Measurements from ENCODE around the gene IRF1.

IRF1 gene

DNA sequence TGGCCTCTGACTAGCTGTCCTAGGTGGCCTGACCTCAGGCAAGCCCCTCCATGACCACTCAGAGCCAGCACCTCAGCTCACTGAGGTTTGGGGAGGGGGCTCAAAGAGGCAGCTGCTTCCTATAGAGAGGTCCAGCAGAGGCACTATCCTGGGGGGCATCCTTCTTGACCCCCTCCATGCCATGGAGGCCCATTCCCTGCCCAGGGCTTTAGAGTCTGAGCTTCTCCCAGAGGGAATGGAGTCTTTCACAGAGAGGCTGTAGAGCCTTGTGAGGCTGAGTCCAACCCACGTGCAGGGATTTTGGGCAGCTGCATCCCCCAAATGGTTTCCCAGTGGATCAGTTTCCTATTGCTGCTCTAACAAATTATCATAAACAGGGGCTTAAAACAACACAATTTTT lies 16.9 kb downstream of the IRF1 start:
- DNase-seq = no peak

DNA sequence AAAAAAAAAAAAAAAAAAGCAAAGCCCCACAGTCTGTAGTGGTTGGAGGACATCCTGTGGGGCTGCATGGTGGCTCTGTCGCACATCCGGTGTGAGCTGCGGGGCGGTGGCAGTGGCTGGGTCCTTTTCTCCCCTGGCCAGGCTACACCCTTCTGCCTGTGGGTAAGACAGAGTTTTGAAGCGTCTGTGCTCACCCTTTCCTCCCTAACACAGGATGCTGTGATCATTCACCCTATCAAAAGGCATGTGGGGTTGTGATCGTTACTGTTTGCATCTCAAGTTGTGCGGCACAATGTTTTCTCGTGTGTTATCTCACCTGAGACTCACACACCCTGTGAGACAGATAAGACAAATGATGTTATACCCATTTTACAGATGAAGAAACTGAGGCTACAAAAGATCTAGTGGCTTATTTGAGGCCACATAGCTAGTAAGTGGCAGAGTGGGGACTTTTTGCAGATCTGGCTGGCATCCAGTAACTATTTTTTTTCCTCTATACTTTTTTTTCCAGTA lies 17.5 kb downstream of the IRF1 start:
- DNase-seq = no peak

DNA sequence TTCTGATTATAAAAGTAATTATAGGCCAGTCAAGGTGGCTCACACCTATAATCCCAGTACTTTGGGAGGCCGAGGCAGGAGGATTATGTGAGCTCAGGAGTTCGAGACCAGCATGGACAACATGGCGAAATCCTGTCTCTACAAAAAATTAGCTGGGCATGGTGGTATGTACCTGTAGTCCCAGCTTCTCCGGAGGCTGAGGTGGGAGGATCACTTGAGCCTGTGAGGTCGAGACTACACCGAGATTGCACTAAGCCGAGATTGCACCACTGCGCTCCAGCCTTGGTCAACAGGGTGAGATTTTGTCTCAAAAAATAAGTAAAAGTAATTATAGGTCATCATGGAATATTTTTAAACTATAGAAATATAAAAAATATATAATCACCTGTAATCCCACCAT lies 18.1 kb downstream of the IRF1 start:
- no peak for DNase-seq

DNA sequence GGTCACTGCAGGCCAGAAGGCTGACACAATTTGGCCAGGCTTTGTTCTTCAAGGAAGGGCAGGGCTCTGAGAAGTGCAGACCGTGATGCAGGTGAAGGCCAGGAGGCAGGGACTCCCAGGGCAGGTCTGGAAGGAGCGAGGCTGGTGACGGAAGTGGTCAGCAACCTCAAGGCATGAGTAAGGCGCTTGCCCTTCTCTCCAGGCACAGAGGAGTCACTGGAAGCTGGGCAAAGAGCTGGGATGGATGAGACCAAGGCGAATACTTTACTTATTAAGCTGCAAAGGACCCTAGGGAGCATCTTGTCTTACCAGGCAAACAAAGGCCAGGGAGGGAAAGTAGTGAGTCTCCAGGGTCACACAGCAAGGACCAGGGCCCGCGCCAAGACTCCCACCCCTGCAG lies 18.6 kb downstream of the IRF1 start:
- DNase-seq = no peak

DNA sequence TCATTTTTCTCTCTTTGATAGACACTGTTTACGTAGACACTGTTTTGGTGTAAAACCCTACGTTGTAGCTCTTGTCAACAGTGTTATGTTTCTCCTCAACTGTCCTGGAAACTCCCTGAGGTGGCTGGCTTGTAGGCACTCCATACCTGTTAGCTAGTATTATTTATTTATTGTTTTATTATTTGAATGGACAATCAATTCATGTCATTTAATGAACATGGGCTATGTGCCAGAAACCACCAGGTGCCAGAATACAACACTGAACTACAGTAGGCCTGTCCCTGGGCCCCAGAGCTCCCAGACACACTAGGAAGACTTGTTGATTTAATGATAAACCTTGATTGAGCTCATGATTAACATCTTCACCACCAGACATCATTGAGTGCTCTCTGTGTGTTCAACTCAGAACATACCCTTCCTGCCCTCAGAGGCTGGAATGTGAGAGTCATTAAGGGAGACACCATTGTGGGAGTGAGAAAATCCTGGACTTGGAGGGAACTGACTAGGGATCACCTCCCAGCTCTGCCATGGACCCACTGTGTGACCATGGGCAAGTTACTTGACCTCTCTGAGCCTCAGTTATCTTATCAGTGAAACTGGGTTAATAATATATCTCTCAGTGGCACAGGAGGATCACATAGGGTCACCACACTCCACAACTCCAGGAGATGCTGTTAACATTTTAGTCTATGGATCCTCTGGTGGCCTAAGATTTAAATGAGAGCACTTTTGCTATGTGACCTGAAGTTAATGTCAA lies 19.2 kb downstream of the IRF1 start:
- DNase-seq = peak; percentile 10

DNA sequence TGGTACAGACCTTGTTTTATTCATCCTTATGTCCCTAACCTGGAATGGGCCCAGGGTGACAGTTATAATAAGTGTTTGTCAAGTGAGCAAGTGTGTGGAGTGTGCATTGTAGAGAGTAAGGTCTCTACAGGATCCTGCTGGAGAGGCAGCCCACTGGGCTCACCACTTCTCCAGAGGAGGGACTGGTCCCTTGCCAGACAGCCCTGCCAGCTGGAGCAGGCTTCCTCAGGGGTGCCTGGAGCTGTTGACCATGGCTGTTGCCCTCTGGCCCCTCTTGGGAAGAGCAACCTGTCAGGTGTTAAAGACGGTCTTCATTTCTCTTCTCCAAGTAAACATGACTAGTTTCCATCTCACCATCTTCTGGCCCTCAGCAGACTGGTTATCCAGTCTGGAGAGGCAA lies 20.0 kb downstream of the IRF1 start:
- no peak for DNase-seq

DNA sequence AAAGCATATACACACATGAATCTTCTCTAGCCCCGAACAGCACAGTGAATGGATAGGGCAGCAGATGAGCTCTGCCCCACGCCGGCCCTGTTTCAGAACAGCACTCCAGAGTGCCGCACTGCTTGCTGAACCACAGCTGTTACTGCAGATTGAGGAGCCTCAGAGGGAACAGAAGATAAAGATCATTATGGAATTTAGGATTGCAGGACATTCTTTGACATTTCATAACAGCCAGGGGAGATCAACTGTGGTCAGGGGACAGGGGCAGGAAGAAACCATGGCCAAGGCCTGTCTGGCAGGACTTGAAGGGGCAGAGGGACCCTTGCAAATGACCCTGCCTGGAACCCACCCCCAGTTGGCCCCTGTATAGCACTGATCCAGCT lies 20.6 kb downstream of the IRF1 start:
- no peak for DNase-seq

DNA sequence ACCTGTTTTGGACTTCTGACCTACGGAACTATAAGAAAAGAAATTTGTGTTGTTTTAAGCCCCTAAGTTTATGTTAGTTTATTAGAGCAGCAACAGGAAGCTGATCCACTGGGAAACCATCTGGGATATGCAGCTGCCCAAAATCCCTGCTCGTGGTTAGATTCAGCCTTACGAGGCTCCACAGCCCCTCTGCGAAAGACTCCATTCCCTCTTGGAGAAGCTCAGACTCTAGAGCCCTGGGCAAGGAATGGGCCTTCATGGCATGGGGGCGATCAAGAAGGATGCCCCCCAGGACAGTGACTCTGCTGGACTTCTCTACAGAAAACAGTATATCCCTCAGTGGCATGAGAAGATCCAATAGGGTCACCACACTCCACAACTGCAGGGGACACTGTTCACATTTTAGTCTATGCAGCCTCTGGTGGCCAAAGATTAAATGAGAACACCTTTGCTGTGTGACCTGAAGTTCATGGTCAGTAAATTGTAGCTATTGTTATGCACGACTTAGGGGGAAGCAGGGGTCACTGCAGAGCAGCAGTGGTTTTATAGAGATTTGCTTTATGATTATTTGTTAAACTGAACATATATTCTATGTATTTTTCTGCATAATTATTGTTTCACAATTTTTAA lies 21.1 kb downstream of the IRF1 start:
- DNase-seq = no peak

DNA sequence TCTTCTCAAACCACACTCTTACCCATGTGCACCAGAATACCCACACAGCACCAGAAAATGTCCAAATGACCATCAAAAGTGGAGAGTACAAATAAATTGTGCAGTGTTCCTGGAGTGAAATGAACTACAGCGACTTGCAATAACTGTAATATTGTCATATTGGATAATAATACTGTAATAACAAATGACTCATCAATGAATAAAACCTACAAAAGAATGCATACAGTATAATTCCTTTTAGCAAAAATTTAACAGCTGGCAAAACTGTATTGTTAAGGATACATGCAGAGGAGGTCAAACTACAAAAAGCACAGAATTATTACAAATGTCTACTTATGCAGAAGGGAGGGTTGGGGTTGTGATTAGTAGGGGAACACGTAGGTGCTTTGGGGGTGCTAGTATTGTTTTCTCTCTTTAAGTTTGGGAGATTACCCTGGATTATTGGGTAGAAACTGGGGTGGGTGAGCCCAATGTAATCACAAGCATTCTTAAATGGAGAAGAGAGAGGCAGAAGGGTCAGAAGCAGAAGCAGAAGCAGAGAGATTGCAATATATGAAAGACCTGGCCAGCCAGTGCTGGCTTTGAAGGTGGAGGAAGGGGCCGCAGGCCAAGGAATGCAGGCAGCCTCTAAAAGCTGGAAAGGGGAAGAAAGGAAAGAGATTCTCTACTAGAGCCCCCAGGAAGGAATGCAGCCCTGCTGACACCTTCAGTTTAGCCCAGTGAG lies 21.8 kb downstream of the IRF1 start:
- DNase-seq = no peak

DNA sequence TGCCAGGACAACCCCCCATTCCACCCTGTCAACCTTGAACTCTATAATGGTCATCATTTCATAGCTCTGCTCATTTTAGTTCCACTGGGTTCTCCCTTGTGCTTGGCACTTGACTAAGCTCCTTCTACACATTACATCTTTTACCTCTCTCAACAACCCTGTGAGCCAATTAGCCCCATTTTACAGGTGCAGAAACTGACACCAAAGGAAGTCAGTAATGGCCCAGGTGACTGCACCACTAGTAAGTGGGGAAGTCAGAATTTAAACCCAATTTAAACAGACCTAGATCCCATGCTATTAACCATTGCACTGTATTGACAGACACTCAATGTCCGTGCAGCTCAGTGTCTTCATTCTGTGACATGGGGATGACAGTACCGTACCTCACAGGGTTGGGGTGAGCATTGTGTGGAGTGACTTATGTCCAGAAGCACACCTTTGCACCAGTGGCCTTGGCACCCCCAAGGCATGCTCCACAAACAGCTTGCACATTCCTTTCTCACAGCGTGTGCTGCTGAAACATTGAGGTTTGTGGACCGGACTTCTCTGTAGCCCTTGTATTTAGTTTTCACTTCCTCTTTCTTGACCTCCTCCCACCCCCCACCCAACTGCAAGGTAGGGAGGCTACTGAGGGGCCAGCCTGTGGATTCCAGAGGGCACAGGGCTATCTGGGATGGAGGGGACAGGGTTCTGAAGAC lies 23.1 kb downstream of the IRF1 start:
- DNase-seq = no peak

DNA sequence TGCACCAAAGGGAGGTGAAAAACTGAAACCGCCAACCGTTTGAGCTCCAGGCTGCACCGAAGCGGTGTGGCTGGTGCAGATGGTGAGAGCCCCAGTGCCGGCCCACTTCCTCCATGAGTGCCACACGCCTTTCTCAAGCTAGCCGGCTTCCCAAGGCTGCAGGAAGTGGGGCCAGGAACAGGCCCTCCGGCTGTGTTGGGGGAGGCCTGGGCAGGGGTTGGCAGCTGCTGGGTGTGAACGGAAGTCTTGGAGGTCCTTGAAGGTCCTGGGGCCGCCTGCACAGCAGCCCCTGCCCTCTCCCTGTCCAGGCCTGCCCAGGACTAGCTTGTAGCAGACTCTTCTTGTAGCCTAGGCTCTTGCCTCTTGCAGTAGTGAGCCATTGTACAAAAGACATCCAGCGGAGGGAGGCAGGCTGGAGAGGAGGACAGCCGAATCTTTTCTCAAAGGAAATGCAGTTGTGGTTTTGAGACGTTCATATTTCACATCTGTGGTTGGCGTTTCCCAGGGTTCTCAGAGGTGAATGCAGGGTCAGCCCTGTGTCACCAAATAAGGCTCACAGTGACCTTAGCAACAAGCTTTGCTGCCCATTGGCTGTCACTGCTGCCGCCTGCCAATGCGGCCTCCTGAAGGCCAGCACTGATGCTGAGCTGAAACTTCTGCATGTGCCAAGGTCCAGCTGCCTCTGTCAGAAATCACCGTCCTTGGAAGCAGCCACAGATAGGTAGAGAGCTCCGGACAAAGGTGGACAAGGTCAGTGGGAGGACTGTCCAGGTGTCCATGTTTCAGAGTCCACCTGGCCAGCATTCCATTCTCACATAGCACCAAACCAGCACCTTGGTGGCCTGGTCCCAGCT lies 23.9 kb downstream of the IRF1 start:
- no peak for DNase-seq

DNA sequence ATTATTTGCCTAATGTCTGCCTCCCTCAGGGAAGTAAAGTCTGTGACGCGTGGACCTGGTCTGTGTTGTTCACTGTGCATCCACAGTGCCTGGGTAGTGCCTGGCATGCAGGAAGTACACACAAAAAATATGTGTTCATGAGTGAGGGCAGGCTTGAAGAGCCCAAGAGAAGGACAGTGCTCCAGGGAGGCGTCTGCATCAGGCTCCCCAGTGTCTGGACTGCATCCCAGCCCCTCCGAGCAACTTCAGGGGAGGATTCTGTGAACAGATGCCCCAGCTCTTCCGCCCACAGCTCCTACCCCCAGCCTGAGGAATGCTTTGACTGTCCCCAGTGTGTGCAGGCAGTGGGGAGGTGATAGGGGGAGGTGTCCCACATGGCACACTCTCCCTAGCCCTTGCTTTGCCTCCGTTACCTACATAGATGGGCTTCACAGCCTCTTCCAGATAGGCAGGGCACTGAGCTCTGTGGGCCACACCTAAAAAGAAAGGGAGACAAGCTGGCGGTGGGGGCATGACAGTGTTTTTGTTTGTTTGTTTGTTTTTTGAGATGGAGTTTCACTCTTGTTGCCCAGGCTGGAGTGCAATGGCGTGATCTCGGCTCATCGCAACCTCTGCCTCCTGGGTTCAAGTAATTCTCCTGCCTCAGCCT lies 25.4 kb downstream of the IRF1 start:
- no peak for DNase-seq

DNA sequence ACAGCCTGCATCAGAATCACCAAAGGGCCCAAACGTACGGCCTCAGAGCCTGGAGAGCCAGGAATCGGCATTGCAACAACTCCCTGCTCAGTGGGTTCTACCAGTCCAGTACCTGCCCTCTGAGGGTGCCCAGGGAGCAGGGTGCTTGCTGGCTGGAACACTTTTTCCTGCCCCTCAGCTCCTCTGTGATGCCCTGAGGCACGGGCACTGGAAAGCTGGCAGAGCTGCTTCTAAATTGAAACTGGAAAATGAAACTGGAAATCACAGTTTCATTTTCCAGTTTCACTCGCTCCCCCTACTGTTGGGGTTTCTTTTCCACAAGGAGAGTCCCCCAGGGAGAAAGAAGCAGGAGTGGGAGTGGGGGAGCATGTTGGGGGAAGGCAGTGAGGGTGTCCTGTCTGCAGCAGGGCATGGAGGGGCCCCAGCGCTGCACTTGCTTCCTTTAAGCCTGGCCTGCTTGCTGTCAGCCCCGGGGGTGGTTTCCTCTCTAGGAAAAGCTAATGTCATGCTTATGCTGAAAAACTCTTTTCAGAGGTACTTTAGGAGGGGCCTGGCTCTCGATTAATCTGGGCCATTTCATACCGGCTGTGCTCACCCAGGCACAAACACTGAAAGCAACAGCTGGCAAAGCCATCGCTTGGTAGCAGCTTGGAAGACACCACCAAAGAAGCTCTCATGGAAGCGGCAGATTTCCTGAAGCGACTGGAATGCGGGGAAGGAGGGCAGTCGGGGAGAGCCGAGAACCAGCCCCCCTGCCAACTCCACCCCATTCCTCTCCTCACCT lies 26.2 kb downstream of the IRF1 start:
- DNase-seq = no peak

DNA sequence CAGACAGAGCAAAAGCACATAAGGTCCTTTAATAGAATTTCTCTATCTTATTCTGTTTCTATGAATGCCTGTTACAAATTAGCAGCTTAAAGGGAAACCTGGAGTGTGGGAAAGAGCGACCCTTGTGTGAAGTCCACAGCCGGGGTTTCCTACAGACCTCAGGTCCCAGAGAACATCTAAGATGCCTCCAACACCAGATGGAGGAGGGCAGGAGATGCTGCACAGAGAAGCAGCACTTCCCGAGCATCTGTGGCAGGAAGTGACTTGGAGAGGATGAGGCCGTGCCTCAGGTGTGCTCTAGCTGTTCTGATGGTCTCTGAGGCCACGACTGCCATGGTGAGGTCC lies 26.8 kb downstream of the IRF1 start:
- no peak for DNase-seq

DNA sequence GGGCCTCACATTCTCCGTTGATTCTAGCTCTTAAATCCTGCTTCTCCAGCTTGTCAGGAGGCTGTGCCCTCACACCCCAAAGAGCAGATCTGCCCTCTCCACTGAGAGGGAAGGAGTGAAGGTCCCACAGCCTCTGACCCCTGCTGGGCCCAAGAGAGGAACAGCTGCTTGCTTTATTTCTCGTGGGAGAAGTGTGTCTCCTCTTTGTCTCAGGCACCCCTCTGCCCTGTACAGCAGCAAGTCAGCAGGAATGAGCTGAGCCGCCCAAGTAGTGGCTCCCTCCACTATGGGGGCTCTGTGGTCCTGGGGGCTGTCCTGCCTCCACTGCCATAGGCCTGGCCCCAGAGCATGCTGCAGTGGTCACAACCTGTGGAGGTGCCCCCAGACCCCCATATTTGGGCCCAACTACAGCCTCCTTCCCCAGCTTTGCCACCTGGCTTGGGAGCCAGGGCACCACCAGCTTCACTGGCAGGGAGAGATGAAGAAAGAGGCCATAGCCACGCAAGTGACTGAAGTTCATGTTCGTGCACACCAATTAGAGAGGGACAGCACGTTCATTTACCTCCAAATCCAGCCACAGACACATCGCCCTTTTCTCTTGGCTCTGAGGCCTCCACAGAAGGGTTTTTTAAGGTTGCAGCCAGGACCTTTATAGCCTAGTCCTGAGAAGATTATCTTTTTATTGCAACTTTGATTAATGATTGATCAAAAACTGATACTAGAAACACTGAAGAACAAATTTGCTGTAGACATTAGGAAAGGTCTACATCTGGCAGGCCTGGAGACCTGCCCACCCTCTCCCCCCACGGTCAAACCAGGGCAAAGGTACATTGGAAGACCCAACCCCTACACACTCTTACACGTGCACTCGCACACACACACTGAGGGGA lies 27.5 kb downstream of the IRF1 start:
- DNase-seq = no peak

DNA sequence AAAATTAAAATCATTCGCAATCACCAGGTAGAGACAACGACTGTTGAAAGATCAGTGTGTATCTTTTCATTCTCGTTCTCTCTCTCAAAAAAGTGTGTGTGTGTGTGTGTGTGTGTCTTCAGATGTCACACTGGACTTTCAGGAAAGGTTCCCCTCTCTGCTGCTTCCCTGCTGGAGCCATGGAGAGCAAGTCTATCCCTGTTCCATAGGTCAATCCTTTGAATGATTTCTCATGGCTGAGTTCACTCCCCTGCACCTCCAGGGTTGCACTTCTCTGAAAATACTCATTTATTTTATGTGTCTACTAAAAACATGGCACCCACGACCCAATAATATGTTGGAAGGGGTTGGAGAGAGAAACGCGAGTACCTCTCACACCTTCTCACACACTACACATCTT lies 28.2 kb downstream of the IRF1 start:
- no peak for DNase-seq

DNA sequence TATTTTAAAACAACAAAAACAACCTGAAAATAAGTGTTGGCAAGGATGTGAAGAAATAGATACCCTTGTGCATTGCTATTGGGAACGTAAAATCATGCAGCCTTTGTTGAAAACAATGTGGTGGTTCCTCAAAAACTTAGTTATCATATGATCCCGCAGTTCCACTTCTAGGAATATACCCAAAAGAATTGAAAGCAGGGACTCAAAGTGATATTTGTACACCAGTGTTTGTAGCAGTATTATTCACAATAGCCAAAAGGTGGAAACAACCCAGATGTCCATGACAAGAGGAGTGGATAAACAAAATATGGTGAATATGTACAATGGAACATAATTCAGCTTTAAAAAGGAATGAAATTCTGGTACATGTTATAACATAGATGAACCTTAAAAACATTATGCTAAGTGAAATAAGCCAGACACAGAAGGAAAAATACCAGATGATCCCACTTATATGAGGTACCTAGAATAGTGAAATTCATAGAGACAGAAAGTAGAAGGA lies 29.0 kb downstream of the IRF1 start:
- DNase-seq = no peak

DNA sequence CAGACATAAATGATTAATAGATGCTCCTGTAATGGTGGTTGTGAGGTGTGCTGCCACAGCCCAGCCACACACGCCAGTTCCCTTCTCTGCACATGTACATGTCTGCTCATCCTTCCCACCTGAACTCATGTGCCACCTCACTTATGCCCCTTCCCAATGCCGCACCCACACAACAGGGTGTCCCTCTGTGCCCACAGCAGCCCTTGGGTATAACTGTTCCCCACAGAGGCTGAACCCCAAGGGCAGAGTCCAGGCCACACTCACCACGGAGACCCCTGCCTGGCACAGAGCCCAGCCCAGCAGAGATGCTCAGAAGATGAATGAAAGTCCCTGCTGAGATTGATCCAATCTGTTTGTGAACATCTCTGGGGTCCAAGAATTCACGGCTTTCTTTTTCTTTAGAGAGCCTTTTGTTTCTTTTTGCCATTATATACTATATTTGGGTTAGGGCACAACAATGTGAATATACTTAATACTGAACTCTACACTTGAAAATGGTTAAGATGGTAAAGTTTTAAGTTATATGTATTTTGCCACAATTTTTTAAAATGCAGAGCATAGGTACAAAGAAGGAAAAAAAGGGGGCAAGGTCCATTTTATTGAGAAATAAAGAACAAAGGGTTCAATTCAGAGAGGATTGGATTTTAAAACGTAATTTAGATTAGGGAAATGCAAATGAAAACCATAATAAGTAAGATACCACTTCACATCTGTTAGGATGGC lies 29.6 kb downstream of the IRF1 start:
- no peak for DNase-seq
